H1 (cell line): ENCODE measurements around the gene MARCKS. TPM values are rescaled to one million over a fixed set of nuclear protein-coding genes. Genes with fewer than 3 reads are reported as not detected.

Source experiments
- CTCF ChIA-PET: fragments of 300-600 bp; sonication (Branson Sonifier 250); formaldehyde crosslinking; loops from one replicate; lab custom pipeline; 2021; ENCODE audit not compliant: partially characterized antibody; lab: Charles Lee
- POLR2A ChIA-PET: fragments of 300-600 bp; sonication (Branson Sonifier 250); formaldehyde crosslinking; loops from one replicate; lab custom pipeline; 2021; ENCODE audit warnings: inconsistent platforms; ENCODE audit not compliant: partially characterized antibody; lab: Charles Lee
- DNase-seq, 2 experiments: peaks; one replicate each; pipeline versions ENCODE4 v3.0.0 to v3.0.0-alpha.2; 2010 to 2022; ENCODE audit warnings: low spot score in 2 of 2, low read depth in 1 of 2, mixed read lengths in 1 of 2
- FAIRE-seq: peaks from 2 replicates; lab custom pipeline; 2011; peaks lifted over from hg19 to GRCh38; lab: Jason Lieb, UNC
- H2AFZ ChIP-seq: 2 replicates; pipeline ENCODE4 v1.8.1; 2012; ENCODE audit warnings: low read length, inconsistent platforms
- H2AK5ac ChIP-seq: 2 replicates; pipeline ENCODE4 v1.6.1; 2013; ENCODE audit warnings: low read depth, low read length
- H2BK120ac ChIP-seq: replicated peaks from 2 replicates; pipeline ENCODE3; 2013; ENCODE audit warnings: low read depth, low read length, inconsistent platforms
- H2BK12ac ChIP-seq: 2 replicates; pipeline ENCODE4 v1.6.1; 2013; ENCODE audit warnings: low read depth, low read length
- H2BK15ac ChIP-seq: 2 replicates; pipeline ENCODE4 v1.6.1; 2013; ENCODE audit warnings: low read length
- H2BK20ac ChIP-seq: 2 replicates; pipeline ENCODE4 v1.6.1; 2013; ENCODE audit warnings: low read length
- H2BK5ac ChIP-seq: 2 replicates; pipeline ENCODE4 v1.6.1; 2013; ENCODE audit warnings: low read depth, low read length
- H3K14ac ChIP-seq: 2 replicates; pipeline ENCODE4 v1.6.1; 2013; ENCODE audit warnings: inconsistent platforms; ENCODE audit not compliant: insufficient read length
- H3K18ac ChIP-seq: 2 replicates; pipeline ENCODE4 v1.6.1; 2013; ENCODE audit warnings: low read length; ENCODE audit errors: extremely low read depth
- H3K23ac ChIP-seq: 2 replicates; pipeline ENCODE4 v1.6.1; 2013; ENCODE audit warnings: inconsistent platforms; ENCODE audit not compliant: insufficient read length
- H3K23me2 ChIP-seq: 2 replicates; pipeline ENCODE4 v1.6.1; 2013; ENCODE audit warnings: low read depth, low read length
- H3K27ac ChIP-seq: 2 replicates; pipeline ENCODE4 v1.6.1; 2011; ENCODE audit warnings: low read depth, low read length, inconsistent platforms
- H3K27me3 ChIP-seq, 4 experiments: replicated peaks in 1 of 4; 1 replicate in 1 of 4; 2 replicates in 3 of 4; pipeline versions ENCODE4 v1.6.1 to v1.8.1; 2011 to 2013; ENCODE audit warnings: low read length in 3 of 4, mild to moderate bottlenecking in 3 of 4, inconsistent platforms in 2 of 4, mixed read lengths in 2 of 4, moderate library complexity in 1 of 4; ENCODE audit not compliant: control insufficient read depth in 3 of 4, insufficient read depth in 3 of 4; ENCODE audit errors: extremely low read depth in 1 of 4
- H3K36me3 ChIP-seq, 4 experiments: 2 replicates each; pipeline versions ENCODE4 v1.6.1 to v1.8.1; 2011 to 2013; ENCODE audit warnings: mild to moderate bottlenecking in 4 of 4, low read length in 3 of 4, moderate library complexity in 2 of 4, control low read depth in 1 of 4, inconsistent platforms in 1 of 4; ENCODE audit not compliant: insufficient read depth in 4 of 4, control insufficient read depth in 2 of 4
- H3K4ac ChIP-seq: replicated peaks from 2 replicates; pipeline ENCODE3; 2013; ENCODE audit warnings: low read length, low read depth, mixed read lengths, inconsistent platforms; ENCODE audit not compliant: insufficient read length
- H3K4me1 ChIP-seq, 4 experiments: replicated peaks in 1 of 4; 1 replicate in 1 of 4; 2 replicates in 3 of 4; pipeline versions ENCODE4 v1.6.1 to v1.8.1; 2011 to 2013; ENCODE audit warnings: low read length in 3 of 4, inconsistent platforms in 2 of 4, mixed read lengths in 1 of 4; ENCODE audit not compliant: insufficient read depth in 4 of 4, control insufficient read depth in 3 of 4
- H3K4me2 ChIP-seq, 2 experiments: 2 replicates each; pipeline versions ENCODE4 v1.6.1 to v1.8.1; 2011 to 2013; ENCODE audit warnings: low read depth in 2 of 2, low read length in 2 of 2, control low read depth in 1 of 2, inconsistent platforms in 1 of 2, mild to moderate bottlenecking in 1 of 2; ENCODE audit not compliant: insufficient read depth in 1 of 2
- H3K4me3 ChIP-seq, 4 experiments: fragments of 200-600, 300-600 bp in 1 of 4; sonication (generic), shearing (Covaris generic), sonication (Bioruptor Twin) in 1 of 4; 2 replicates each; pipeline versions ENCODE4 v1.5.1 to v1.8.1; 2011 to 2016; ENCODE audit warnings: low read length in 4 of 4, low read depth in 3 of 4, control low read depth in 2 of 4, inconsistent platforms in 2 of 4, mild to moderate bottlenecking in 2 of 4, mixed read lengths in 1 of 4, moderate library complexity in 1 of 4; ENCODE audit not compliant: insufficient read depth in 2 of 4; ENCODE audit errors: extremely low read depth in 1 of 4
- H3K56ac ChIP-seq: replicated peaks from 2 replicates; pipeline ENCODE3; 2013; ENCODE audit warnings: low read depth, mild to moderate bottlenecking, mixed read lengths, low read length, inconsistent platforms; ENCODE audit not compliant: insufficient read length
- H3K79me1 ChIP-seq: 2 replicates; pipeline ENCODE4 v1.6.1; 2013; ENCODE audit warnings: low read depth, low read length, control low read depth
- H3K79me2 ChIP-seq, 2 experiments: 2 replicates each; pipeline versions ENCODE4 v1.6.1 to v1.8.1; 2012 to 2013; ENCODE audit warnings: low read length in 2 of 2, mild to moderate bottlenecking in 2 of 2, inconsistent platforms in 1 of 2; ENCODE audit not compliant: insufficient read depth in 2 of 2, control insufficient read depth in 1 of 2
- H3K9ac ChIP-seq, 4 experiments: replicated peaks in 1 of 4; 1 replicate in 1 of 4; 2 replicates in 3 of 4; pipeline versions ENCODE4 v1.6.1 to v1.8.1; 2011 to 2013; ENCODE audit warnings: low read depth in 3 of 4, low read length in 3 of 4, control low read depth in 2 of 4, mild to moderate bottlenecking in 2 of 4, moderate library complexity in 2 of 4, inconsistent platforms in 1 of 4; ENCODE audit errors: extremely low read depth in 1 of 4
- H3K9me3 ChIP-seq, 2 experiments: 2 replicates each; pipeline versions ENCODE4 v1.6.1 to v1.8.1; 2012 to 2013; ENCODE audit warnings: mild to moderate bottlenecking in 2 of 2, moderate library complexity in 2 of 2, control low read depth in 1 of 2, inconsistent platforms in 1 of 2, low read depth in 1 of 2, low read length in 1 of 2, mixed read lengths in 1 of 2; ENCODE audit not compliant: insufficient read depth in 2 of 2
- H4K20me1 ChIP-seq, 2 experiments: replicated peaks in 1 of 2; 2 replicates each; pipeline versions ENCODE3 to v1.8.1; 2011 to 2013; ENCODE audit warnings: inconsistent platforms in 2 of 2, low read length in 2 of 2, mild to moderate bottlenecking in 1 of 2; ENCODE audit not compliant: insufficient read depth in 2 of 2, control insufficient read depth in 1 of 2
- H4K5ac ChIP-seq: 2 replicates; pipeline ENCODE4 v1.6.1; 2013; ENCODE audit warnings: low read length, low read depth, mixed read lengths, inconsistent platforms; ENCODE audit not compliant: insufficient read length
- H4K8ac ChIP-seq: 2 replicates; pipeline ENCODE4 v1.8.0; 2013; ENCODE audit warnings: mild to moderate bottlenecking, moderate library complexity, low read length, inconsistent platforms; ENCODE audit not compliant: insufficient read depth; ENCODE audit errors: extremely low read depth
- H4K91ac ChIP-seq: replicated peaks from 2 replicates; pipeline ENCODE3; 2013; ENCODE audit warnings: low read length, mixed read lengths, inconsistent platforms; ENCODE audit not compliant: insufficient read length
- CBX5 ChIP-seq: fragments of 300-800, 300-1000 bp; sonication (generic); IDR thresholded peaks from 2 replicates; pipeline ENCODE4 v1.7.1; 2016; ENCODE audit warnings: antibody characterized with exemption, low read length, low read depth
- CREB1 ChIP-seq: IDR thresholded peaks from 2 replicates; pipeline ENCODE4 v1.6.1; 2012; ENCODE audit warnings: inconsistent platforms
- GABPA ChIP-seq: IDR thresholded peaks from 2 replicates; pipeline ENCODE4 v1.6.1; 2011; ENCODE audit warnings: mild to moderate bottlenecking, low read length, moderate library complexity, borderline replicate concordance; ENCODE audit not compliant: insufficient read depth
- JUN ChIP-seq: IDR thresholded peaks from 2 replicates; pipeline ENCODE4 v1.6.1; 2011; ENCODE audit warnings: low read depth, mild to moderate bottlenecking, improper control_type of control experiment, low read length
- KDM1A ChIP-seq: fragments of 200-600, 300-600 bp; sonication (generic); IDR thresholded peaks from 2 replicates; pipeline ENCODE4 v1.7.1; 2016; ENCODE audit warnings: mild to moderate bottlenecking, low read length, borderline replicate concordance
- NRF1 ChIP-seq: IDR thresholded peaks from 2 replicates; pipeline ENCODE4 v1.6.1; 2011; ENCODE audit warnings: mild to moderate bottlenecking, low read depth, low read length, improper control_type of control experiment
- PHF8 ChIP-seq: fragments of 200-600 bp; sonication (generic); conservative IDR thresholded peaks from 2 replicates; pipeline ENCODE4 v1.7.1; 2012; ENCODE audit warnings: low read depth, mild to moderate bottlenecking, inconsistent platforms, low read length, moderate library complexity
- POLR2A ChIP-seq, 2 experiments: IDR thresholded peaks; 1 replicate in 1 of 2; 2 replicates in 1 of 2; pipeline ENCODE4 v1.6.1; 2011; ENCODE audit warnings: low read depth in 2 of 2, low read length in 2 of 2, mild to moderate bottlenecking in 2 of 2; ENCODE audit errors: control extremely low read depth in 1 of 2
- SIRT6 ChIP-seq: IDR thresholded peaks from one replicate; pipeline ENCODE4 v1.7.1; 2012; ENCODE audit warnings: low read length, inconsistent platforms
- SIX5 ChIP-seq: IDR thresholded peaks from 2 replicates; pipeline ENCODE4 v1.6.1; 2011; ENCODE audit warnings: mild to moderate bottlenecking, low read depth, low read length
- WGBS, 2 experiments: shearing (Covaris generic) in 1 of 2; methylation state at CpG; one replicate each; pipeline versions ENCODE4 v1.1.6 to v1.1.7; 2013 to 2015; ENCODE audit warnings: low lambda C conversion rate in 2 of 2, mixed read lengths in 2 of 2, inconsistent platforms in 1 of 2, low coverage in 1 of 2, missing lambda C conversion rate in 1 of 2; ENCODE audit not compliant: insufficient replicate concordance in 2 of 2, insufficient coverage in 1 of 2, insufficient read length in 1 of 2; ENCODE audit errors: extremely low coverage in 1 of 2, missing lambda C conversion rate in 1 of 2; 5-methylcytosine and 5-hydroxymethylcytosine counted together
- polyA plus RNA-seq, 7 experiments: library from polyadenylated mRNA; depleted of rRNA in 3 of 7; stranded (reverse) in 5 of 7; unstranded in 2 of 7; fragments of >200 nt in 5 of 7; fragments of 200-250 nt in 2 of 7; gene quantifications; 1 replicate in 5 of 7; 2 replicates in 1 of 7; 4 replicates in 1 of 7; pipeline versions ENCODE4 v1.2.1 to v1.2.3, GENCODE V29; 2011 to 2013; ENCODE audit warnings: missing spikeins in 2 of 7, mixed read lengths in 2 of 7
- total RNA-seq: library from RNA; stranded (reverse); fragmentation: NEBNext Ultra II Directional; extraction: Animal tissue kit (Norgen Biotek cat#: 25700); gene quantifications from 2 replicates; pipeline ENCODE4 v1.2.1, GENCODE V29; 2021
- TF ChIP-seq, protein P1 (sequence below): IDR thresholded peaks from 2 replicates; pipeline ENCODE4 v1.6.1; 2012; ENCODE audit warnings: inconsistent platforms
- TF ChIP-seq, protein P2 (sequence below), 3 experiments: IDR thresholded peaks; 1 replicate in 2 of 3; 2 replicates in 1 of 3; pipeline versions ENCODE4 v1.5.1 to v1.6.1; 2011; ENCODE audit warnings: low read length in 3 of 3, mild to moderate bottlenecking in 3 of 3, inconsistent platforms in 2 of 3, low read depth in 1 of 3, moderate library complexity in 1 of 3; ENCODE audit not compliant: insufficient read depth in 1 of 3; ENCODE audit errors: control extremely low read depth in 1 of 3

The MARCKS gene
- total and polyA plus RNA-seq, 2 of the 8 experiments (the other 6 are each of a cell fraction or from before 2014, with no cell fraction given), result 26.6 to 111 TPM

DNA sequence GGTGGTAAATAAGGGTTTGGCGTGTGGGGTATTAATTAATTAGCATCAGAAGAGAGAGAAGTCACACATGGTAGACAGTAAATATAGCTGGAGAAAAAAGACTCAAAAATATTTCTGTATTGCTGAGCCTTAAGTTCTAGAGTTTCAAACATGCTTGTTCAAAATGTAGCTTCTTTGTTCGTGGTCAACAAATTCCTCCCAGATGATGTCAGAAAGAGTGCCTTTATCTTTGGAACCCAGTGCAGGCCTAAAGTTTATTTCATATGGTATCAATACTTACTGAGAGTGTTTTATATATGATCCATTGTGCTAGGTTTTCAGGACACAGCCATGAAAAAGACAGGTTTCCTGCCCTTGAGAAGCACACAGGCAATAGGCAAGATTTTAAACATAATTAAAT is 18.3 kb downstream of the MARCKS start:
- no peaks in the 10 kb centered on the region for H3K79me2 ChIP-seq
- no peak overlapping the region for H2BK15ac ChIP-seq
- H3K23me2 ChIP-seq, result no peaks in the 10 kb centered on the region
- no peaks in the 10 kb centered on the region for H3K36me3 ChIP-seq
- ChIA-PET POLR2A (interaction anchor here (1.3 kb wide), 1 partner anchor 17 kb away, joined by 3 read pairs; no protein-coding TSS in a partner anchor), CTCF (interaction anchor here (0.6 to 0.9 kb wide), 4 partner anchors 9 to 77 kb away, joined by 3 to 4 read pairs (median 4); no protein-coding TSS in a partner anchor)
- no peaks in the 10 kb centered on the region for H3K4me1 ChIP-seq
- no peaks in the 10 kb centered on the region for H3K9me3 ChIP-seq
- FAIRE-seq (no peak), DNase-seq (no peak)
- H2AK5ac ChIP-seq, result no peak overlapping the region
- H2BK5ac ChIP-seq, result no peak overlapping the region
- no peak overlapping the region for H3K4ac ChIP-seq
- H3K4me3 ChIP-seq, result no peak overlapping the region
- no peaks in the 10 kb centered on the region for H3K27me3 ChIP-seq
- H4K8ac ChIP-seq, result no peak overlapping the region
- H3K9ac ChIP-seq, result no peak overlapping the region
- H3K14ac ChIP-seq, result no peak overlapping the region
- H4K91ac ChIP-seq, result no peak overlapping the region
- no peak overlapping the region for H2BK12ac ChIP-seq
- 89% methylated on average over 2 of the region's 2 CpGs; no CpG with 5 or more reads in 1 of the 2 experiments for WGBS, 2 experiments
- no peak overlapping the region for H3K27ac ChIP-seq
- H3K18ac ChIP-seq, result no peak overlapping the region
- H2BK20ac ChIP-seq, result no peak overlapping the region
- H3K56ac ChIP-seq, result no peak overlapping the region
- H4K20me1 ChIP-seq, result no peaks in the 10 kb centered on the region
- H2BK120ac ChIP-seq, result no peak overlapping the region
- H3K4me2 ChIP-seq, result no peak overlapping the region
- H3K79me1 ChIP-seq, result no peaks in the 10 kb centered on the region
- H3K23ac ChIP-seq, result no peak overlapping the region
- no peak overlapping the region for H2AFZ ChIP-seq
- H4K5ac ChIP-seq, result no peak overlapping the region
- TF ChIP-seq, protein P1, sequence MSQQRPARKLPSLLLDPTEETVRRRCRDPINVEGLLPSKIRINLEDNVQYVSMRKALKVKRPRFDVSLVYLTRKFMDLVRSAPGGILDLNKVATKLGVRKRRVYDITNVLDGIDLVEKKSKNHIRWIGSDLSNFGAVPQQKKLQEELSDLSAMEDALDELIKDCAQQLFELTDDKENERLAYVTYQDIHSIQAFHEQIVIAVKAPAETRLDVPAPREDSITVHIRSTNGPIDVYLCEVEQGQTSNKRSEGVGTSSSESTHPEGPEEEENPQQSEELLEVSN, result no peak
- no peak for TF ChIP-seq GABPA
- no peak for TF ChIP-seq SIX5
- TF ChIP-seq KDM1A, result no peak
- no peak for TF ChIP-seq POLR2A (IDR thresholded peaks at IDR 0.05; ENCODE audit: control extremely low read depth in 1 of 2, low read depth in 2 of 2, low read length in 2 of 2)
- no peak for TF ChIP-seq NRF1
- TF ChIP-seq JUN, result no peak
- TF ChIP-seq CREB1, result no peak
- no peak for TF ChIP-seq SIRT6
- no peak for TF ChIP-seq PHF8
- no peak for TF ChIP-seq CBX5
- TF ChIP-seq, protein P2, sequence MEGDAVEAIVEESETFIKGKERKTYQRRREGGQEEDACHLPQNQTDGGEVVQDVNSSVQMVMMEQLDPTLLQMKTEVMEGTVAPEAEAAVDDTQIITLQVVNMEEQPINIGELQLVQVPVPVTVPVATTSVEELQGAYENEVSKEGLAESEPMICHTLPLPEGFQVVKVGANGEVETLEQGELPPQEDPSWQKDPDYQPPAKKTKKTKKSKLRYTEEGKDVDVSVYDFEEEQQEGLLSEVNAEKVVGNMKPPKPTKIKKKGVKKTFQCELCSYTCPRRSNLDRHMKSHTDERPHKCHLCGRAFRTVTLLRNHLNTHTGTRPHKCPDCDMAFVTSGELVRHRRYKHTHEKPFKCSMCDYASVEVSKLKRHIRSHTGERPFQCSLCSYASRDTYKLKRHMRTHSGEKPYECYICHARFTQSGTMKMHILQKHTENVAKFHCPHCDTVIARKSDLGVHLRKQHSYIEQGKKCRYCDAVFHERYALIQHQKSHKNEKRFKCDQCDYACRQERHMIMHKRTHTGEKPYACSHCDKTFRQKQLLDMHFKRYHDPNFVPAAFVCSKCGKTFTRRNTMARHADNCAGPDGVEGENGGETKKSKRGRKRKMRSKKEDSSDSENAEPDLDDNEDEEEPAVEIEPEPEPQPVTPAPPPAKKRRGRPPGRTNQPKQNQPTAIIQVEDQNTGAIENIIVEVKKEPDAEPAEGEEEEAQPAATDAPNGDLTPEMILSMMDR (IDR thresholded peaks at IDR 0.05; ENCODE audit: control extremely low read depth in 1 of 3, insufficient read depth in 1 of 3, low read depth in 1 of 3, low read length in 3 of 3), result no peak
